ENCODE measurements around the gene CDK4.

DNA sequence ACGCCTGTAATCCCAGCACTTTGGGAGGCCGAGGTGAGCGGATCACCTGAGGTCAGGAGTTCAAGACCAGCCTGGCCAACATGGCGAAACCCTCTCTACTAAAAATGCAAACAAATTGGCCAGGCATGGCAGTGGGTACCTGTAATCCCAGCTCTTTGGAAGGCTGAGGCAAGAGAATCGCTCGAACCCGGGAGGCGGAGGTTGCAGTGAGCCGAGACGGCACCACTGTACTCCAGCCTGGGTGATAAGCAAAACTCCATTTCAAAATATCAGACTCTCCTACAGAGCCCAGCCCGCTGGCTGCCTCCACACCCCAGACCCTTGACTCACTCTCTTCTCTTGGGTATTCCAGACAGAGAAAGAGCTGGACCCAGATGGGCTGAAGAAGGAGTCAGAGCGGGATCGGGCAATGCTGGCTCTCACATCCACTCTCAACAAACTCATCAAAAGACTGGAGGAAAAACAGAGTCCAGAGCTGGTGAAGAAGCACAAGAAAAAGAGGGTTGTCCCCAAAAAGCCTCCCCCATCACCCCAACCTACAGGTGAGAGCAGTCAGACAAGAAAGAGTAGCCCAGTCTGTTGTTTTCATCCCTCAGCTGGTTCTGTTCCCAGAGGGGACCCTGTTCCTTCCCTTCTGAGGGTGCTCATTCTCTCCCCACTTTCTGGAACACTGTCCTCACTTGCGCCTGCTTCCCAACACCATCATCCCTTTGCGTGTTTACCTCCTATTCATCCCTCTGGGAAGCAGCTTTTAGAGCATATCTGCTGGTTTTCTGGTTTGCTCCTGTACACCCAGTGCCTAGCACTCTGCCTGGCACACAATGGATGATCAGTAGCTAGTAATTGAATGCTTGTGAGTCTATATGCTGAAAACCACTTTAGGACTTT is 33.2 kb downstream of the CDK4 start:
- no peak for TF ChIP-seq ZNF384 (IDR thresholded peaks at IDR 0.05)
- no peak for TF ChIP-seq FOXM1 (IDR thresholded peaks at IDR 0.05; ENCODE audit: borderline replicate concordance)
- no peak for TF ChIP-seq L3MBTL2 (conservative IDR thresholded peaks at IDR 0.05)
- TF ChIP-seq SUZ12 (IDR thresholded peaks at IDR 0.05), result no peak
- no peak for TF ChIP-seq SP1 (IDR thresholded peaks at IDR 0.05)
- no peak for TF ChIP-seq ELF4 (IDR thresholded peaks at IDR 0.05)
- no peak for TF ChIP-seq TARDBP (IDR thresholded peaks at IDR 0.05)
- TF ChIP-seq FOXK2 (IDR thresholded peaks at IDR 0.05), result no peak

Data from HEK293T (cell line).